Stimulated activated effector memory CD8-positive, alpha-beta T cell treated with anti-CD3 and anti-CD28 coated beads, Interleukin-12 subunit alpha, Interleukin-12 subunit beta, amount 100 ng/mL, for 72 hours (primary cell): ENCODE results near the gene UBE2M.

Experiments used
- ATAC-seq: fragments of 150-1000 bp; cut with Tn5 transposase; 2 replicates; pipeline ENCODE4 v1.10.0; 2021
- DNase-seq, 2 donors: peaks; one replicate each; pipeline ENCODE4 v3.0.0; 2021 to 2022; ENCODE audit warnings: low spot score in 2 of 2
- H3K27ac Mint-ChIP-seq: one replicate; pipeline ENCODE4 v1.8.0; 2022; ENCODE audit warnings: mild to moderate bottlenecking, mixed read lengths
- H3K36me3 Mint-ChIP-seq: one replicate; pipeline ENCODE4 v1.8.0; 2022; ENCODE audit warnings: mild to moderate bottlenecking, mixed read lengths
- H3K4me1 Mint-ChIP-seq: one replicate; pipeline ENCODE4 v1.8.0; 2022; ENCODE audit warnings: mixed read lengths
- H3K4me3 Mint-ChIP-seq: one replicate; pipeline ENCODE4 v1.8.0; 2022; ENCODE audit warnings: mild to moderate bottlenecking, mixed read lengths
- H3K9me3 Mint-ChIP-seq: one replicate; pipeline ENCODE4 v1.8.0; 2022; ENCODE audit warnings: mixed read lengths

UBE2M gene

DNA sequence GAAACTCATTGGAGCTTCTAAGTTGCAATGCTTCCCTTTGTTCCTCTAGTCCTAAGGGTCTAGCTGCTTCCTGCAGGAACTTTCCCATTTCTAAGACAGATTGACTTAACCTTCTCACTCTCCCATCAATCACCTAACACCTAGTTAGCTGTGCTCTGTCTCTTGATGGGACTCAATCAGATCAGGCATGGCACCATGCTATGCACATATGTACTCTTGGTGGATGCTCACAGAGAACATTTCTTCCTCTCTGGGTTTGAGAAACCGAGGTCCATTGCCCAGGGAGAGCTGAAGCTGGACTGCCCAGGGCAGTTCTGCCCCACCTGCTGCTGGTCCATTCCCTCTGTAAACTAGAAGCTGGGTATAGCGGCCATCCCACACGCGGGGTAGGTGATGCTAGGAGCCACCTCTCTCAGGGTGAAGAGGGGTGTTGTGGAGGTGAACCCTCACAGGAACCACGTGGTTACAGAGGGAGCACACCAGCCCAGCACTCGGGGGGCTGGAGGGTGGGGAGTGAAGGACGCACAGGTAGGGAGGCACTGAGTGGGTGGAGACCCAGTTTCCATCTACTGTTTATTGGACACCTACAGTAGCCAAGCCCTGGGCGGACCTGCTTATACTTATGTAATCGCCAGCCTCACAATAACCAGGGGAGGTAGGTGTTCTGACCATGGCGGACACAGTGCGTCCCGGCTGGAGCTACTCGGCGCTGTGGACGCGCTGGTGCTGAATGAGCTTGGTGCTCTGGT is 3.1 kb upstream of the UBE2M start:
- Mint-ChIP-seq H3K4me3 (peak overlapping the region; percentile 75), H3K9me3 (no peaks in the 10 kb centered on the region), H3K4me1 (peaks cover 62% of the 10 kb centered on the region), H3K36me3 (peaks cover 36% of the 10 kb centered on the region), H3K27ac (peak overlapping the region; percentile 34)
- ATAC-seq (no peak), DNase-seq (no peak)

DNA sequence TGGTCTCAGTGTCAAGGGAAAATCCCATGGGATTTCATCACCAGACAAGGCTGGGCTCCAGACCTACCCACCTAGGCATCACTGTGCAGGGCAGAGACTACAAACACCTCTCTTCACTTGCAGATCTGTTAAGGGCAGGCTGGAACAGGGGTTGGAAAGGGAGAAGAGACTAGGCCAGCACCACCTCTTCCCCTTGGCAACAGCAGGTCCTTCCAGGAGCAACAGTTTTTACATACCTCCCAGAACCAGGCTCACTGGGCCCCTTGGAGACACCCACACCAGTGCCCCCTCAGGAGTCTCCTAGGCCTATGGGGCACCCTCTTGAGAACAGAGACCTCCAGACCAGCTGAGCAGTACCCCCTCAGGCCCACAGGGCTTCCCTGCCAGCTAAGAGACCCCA is 2.5 kb upstream of the UBE2M start:
- H3K9me3 Mint-ChIP-seq = no peaks in the 10 kb centered on the region
- DNase-seq = no peak
- H3K36me3 Mint-ChIP-seq = peaks cover 43% of the 10 kb centered on the region
- no peak for ATAC-seq
- H3K4me3 Mint-ChIP-seq = peak overlapping the region; percentile 75
- no peak overlapping the region for H3K27ac Mint-ChIP-seq
- H3K4me1 Mint-ChIP-seq = peaks cover 68% of the 10 kb centered on the region

- peaks cover 74% of the 10 kb centered on the region for H3K4me1 Mint-ChIP-seq
- DNase-seq = no peak
- peaks cover 49% of the 10 kb centered on the region for H3K36me3 Mint-ChIP-seq
- H3K27ac Mint-ChIP-seq = peak overlapping the region; percentile 100
- no peak for ATAC-seq
- no peaks in the 10 kb centered on the region for H3K9me3 Mint-ChIP-seq
- H3K4me3 Mint-ChIP-seq = peak overlapping the region; percentile 98
Observed at GRCh38 chr19:58560007-58560887, 1.8 kb upstream of the UBE2M start.

DNA sequence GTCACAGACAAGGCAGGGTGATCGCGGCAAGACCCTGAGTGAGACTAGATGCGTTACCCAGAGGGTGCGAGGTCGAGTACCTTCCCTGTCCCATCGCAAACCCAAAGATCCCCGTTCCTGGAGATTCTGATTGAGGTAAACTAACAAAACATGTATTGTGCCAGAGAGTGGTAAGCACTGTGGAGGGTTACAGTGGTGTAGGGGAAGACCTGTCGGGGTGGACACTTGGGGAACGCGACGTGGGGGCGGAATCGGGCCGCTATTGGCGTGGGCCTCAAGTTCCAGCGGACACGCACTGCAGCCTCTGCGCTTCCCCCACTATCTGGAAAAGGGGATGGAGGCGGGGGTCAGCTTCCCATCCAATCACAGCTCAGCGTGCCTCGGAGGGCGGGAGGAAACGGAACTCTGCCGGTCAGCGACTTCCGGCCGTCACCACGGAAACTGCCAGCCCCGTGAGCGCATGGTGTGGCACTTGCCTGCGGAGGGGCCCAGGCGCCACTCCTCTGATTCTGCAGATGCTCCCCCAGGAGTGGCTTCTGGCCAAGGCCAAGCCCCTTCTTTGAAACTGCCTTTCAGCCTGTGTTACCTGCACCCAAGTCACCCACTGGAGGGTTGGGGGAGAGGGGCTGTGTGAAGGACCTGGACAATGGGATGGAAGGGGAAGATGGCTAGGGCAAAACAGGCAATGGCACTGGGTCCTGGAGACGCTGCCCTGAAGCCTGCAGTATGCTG is 1.0 kb upstream of the UBE2M start:
- Mint-ChIP-seq H3K27ac (peak overlapping the region; percentile 100), H3K36me3 (peaks cover 57% of the 10 kb centered on the region), H3K4me3 (peak overlapping the region; percentile 98), H3K9me3 (no peaks in the 10 kb centered on the region), H3K4me1 (peaks cover 82% of the 10 kb centered on the region)
- ATAC-seq = peak; percentile 2
- DNase-seq = peak; percentile 56 to 89

DNA sequence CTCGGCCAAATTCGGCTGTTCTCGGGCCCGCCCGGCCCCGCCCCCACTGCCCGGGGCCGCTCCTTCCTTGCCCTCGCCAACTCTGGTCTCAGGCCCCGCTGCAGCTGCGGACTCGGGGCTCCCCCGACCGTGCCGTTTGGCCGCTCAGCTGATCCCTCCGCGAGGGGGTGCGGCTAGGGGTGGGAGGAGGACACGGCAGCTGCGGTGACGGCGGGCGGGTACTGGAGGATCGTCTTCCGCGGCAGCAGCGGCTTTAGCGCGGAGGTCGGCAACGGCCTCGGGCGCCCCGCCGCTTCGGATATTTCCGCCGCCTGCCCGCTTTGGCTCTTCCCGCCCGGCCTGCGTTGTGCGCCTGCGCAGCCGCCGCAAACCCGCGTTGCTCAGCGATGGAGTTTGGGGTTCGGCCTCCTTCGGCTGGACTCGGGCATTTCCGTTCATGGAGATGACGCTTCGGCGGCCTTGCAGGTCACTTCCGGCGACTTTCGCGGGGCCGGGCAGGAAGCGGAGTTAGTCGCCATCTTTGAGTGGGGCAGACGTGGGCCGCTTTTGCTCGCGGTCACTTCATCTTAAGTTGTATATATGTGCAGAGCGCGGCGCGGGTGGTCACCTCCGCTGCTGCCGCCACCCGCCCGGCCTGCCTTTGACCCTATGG is 338 bp upstream of the UBE2M start:
- no peaks in the 10 kb centered on the region for H3K9me3 Mint-ChIP-seq
- DNase-seq (peak; percentile 100), ATAC-seq (peak; percentile 79)
- H3K36me3 Mint-ChIP-seq = peaks cover 64% of the 10 kb centered on the region
- H3K27ac Mint-ChIP-seq = peak overlapping the region; percentile 100
- peaks cover 86% of the 10 kb centered on the region for H3K4me1 Mint-ChIP-seq
- H3K4me3 Mint-ChIP-seq = peak overlapping the region; percentile 98

GRCh38 chr19:58557221-58558065 is 968 bp downstream of the UBE2M start:
- peak overlapping the region; percentile 98 for H3K4me3 Mint-ChIP-seq
- peaks cover 77% of the 10 kb centered on the region for H3K36me3 Mint-ChIP-seq
- DNase-seq (peak in 1 of 2 donors; percentile 50), ATAC-seq (no peak)
- H3K27ac Mint-ChIP-seq = peak overlapping the region; percentile 100
- no peaks in the 10 kb centered on the region for H3K9me3 Mint-ChIP-seq
- peaks cover 86% of the 10 kb centered on the region for H3K4me1 Mint-ChIP-seq

- DNase-seq (peak in 1 of 2 donors; percentile 49), ATAC-seq (no peak)
- H3K27ac Mint-ChIP-seq = peak overlapping the region; percentile 100
- peaks cover 83% of the 10 kb centered on the region for H3K36me3 Mint-ChIP-seq
- peak overlapping the region; percentile 98 for H3K4me3 Mint-ChIP-seq
- no peaks in the 10 kb centered on the region for H3K9me3 Mint-ChIP-seq
- H3K4me1 Mint-ChIP-seq = peaks cover 82% of the 10 kb centered on the region
Observed at GRCh38 chr19:58556622-58557220, 1.7 kb downstream of the UBE2M start.

- ATAC-seq (no peak), DNase-seq (peak in 1 of 2 donors; percentile 50)
- Mint-ChIP-seq H3K4me3 (peak overlapping the region; percentile 98), H3K4me1 (peaks cover 77% of the 10 kb centered on the region), H3K9me3 (no peaks in the 10 kb centered on the region), H3K27ac (peak overlapping the region; percentile 100), H3K36me3 (peaks cover 85% of the 10 kb centered on the region)
Observed at GRCh38 chr19:58555920-58556621, 2.3 kb downstream of the UBE2M start.

- Mint-ChIP-seq H3K27ac (peak overlapping the region; percentile 100), H3K36me3 (peaks cover 92% of the 10 kb centered on the region), H3K4me1 (peaks cover 78% of the 10 kb centered on the region), H3K9me3 (no peaks in the 10 kb centered on the region), H3K4me3 (peak overlapping the region; percentile 98)
- DNase-seq (no peak), ATAC-seq (no peak)
Observed at GRCh38 chr19:58555369-58555885, 3.0 kb downstream of the UBE2M start.

DNA sequence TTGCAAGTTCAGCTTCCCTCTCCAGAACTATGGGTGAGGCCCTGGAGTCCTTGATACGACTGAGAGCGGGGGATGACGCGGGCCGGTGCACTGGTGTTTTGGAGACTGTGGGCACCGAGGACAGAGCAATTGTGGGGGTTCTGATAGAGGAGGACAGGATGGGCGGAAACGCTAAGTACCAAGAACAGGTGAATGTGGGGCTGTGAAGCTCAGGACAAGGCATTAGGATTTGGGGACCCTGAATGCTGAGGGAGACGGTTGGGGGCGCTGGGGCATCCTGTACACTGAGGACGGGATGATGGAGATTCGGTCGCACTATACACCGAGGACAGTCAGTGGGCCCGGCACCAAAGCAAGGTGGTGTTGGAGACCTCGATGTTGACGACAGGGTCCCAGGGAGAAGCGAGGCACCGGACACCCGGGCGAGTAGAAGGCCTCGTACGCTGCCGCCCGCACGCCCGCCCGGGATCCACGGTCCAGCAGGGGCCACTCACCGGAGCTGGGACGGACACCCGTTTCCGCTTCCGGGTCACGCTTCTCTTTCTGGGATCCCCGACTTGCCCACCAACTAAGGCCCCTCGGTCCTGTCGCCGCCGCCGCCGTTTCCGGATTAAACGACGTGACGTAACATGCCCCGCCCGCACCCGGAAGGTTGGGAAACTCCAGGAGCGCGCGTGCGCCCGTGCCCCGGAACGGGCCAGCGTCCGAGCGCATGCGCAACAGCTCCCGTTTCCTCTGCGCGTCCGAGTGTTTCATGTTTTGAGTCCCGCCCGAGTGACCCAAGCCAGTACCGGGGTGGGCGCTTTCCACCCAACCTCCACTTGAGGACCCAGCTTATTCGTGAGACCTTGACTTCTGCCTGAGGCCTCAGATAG is 3.7 kb downstream of the UBE2M start, which contains the start of gene CHMP2A:
Gene CHMP2A, minus strand, starts transcription at position 612 of the 875 bp plus-strand sequence. CDS start 893 bp downstream, outside the sequence.
- ATAC-seq = peak; percentile 60
- Mint-ChIP-seq H3K4me3 (peak within 1 kb of the TSS; percentile 98), H3K9me3 (no peaks in the 10 kb centered on the region), H3K4me1 (peaks cover 79% of the 10 kb centered on the region), H3K27ac (peak within 1 kb of the TSS; percentile 100), H3K36me3 (peaks cover 99% of the 10 kb centered on the region)
- peak; percentile 97 to 99 for DNase-seq

DNA sequence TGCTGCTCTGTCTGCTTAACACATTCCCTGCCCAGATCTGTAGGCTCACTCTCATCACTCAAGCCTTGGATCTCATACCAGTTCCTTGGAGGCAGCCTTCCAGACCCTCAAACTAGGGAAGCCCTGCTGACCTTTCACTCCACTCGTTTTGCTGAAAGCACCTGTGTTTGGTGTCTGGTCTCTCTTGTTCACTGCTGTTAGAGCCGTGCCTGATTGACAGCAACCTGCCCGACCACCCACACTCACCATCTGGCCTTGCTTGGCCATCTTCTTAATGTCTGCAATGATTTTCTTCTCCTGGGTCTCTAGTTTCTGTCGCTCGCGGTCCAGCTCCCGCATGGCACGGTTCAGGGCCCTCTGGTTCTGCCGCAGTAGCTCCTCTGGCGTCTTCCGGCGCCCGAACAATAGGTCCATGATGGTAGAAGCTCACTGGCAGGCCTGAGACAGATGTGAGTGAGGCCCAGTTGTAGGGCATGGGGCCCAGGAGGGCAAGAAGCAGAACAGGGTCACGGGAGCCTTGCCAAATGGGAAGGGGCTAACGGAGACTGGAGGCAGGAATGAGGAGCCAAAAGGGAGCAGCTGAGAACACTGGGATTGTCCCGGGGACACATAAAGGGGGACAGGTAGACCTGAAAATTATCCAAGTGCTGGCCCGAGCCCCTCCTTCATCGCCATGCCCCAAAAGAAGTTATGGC is 4.5 kb downstream of the UBE2M start:
- peak overlapping the region; percentile 98 for H3K4me3 Mint-ChIP-seq
- ATAC-seq = no peak
- H3K9me3 Mint-ChIP-seq = no peaks in the 10 kb centered on the region
- H3K4me1 Mint-ChIP-seq = peaks cover 73% of the 10 kb centered on the region
- H3K36me3 Mint-ChIP-seq = peaks cover 100% of the 10 kb centered on the region
- peak overlapping the region; percentile 100 for H3K27ac Mint-ChIP-seq
- DNase-seq = no peak

GRCh38 chr19:58552655-58553054 is 5.8 kb downstream of the UBE2M start:
- no peak for ATAC-seq
- Mint-ChIP-seq H3K4me1 (peaks cover 71% of the 10 kb centered on the region), H3K36me3 (peaks cover 100% of the 10 kb centered on the region), H3K27ac (peak overlapping the region; percentile 100), H3K4me3 (no peak overlapping the region), H3K9me3 (no peaks in the 10 kb centered on the region)
- DNase-seq = no peak
